Measurements from ENCODE around the gene LSM5. TPM values are rescaled to one million over a fixed set of nuclear protein-coding genes. Genes with fewer than 3 reads are reported as not detected.

LSM5 gene
- polyA plus RNA-seq, 2 of the 4 experiments (the other 2 are of a cell fraction): 128 to 158 TPM

- Histone ChIP-seq H3K9me3 (no peaks in the 10 kb centered on the region), H3K27ac (no peak overlapping the region), H3K4me2 (no peak overlapping the region), H3K4me3 (no peak overlapping the region), H3K4me1 (no peaks in the 10 kb centered on the region)
- ATAC-seq (no peak), FAIRE-seq (no peak), DNase-seq (ENCODE audit: low read depth in 1 of 2, low spot score in 1 of 2) (no peak)
- WGBS (ENCODE audit: missing lambda C conversion rate): 85% methylated on average over 1 of the region's 1 CpG
- TF ChIP-seq E2F6 (IDR thresholded peaks at IDR 0.05; ENCODE audit: borderline replicate concordance, low read depth) (no peak), REST (IDR thresholded peaks at IDR 0.05) (no peak), KDM1A (IDR thresholded peaks at IDR 0.05; ENCODE audit: low read depth) (no peak)
- ChIA-PET POLR2A (no interaction called here), CTCF (interaction anchor here (1.0 to 8.7 kb wide), 2 partner anchors 12 to 270 kb away, joined by 3 to 241 read pairs; partner anchors contain the start of gene LSM5)
Observed at GRCh38 chr7:32477649-32477980, 12.6 kb downstream of the LSM5 start.

- Histone ChIP-seq H3K4me2 (no peak overlapping the region), H3K4me1 (no peaks in the 10 kb centered on the region), H3K27ac (no peak overlapping the region), H3K4me3 (no peak overlapping the region), H3K9me3 (no peaks in the 10 kb centered on the region)
- ATAC-seq (no peak), FAIRE-seq (no peak), DNase-seq (ENCODE audit: low read depth in 1 of 2, low spot score in 1 of 2) (no peak)
- TF ChIP-seq ATOH8 (CRISPR knock-in tag; IDR thresholded peaks at IDR 0.05; ENCODE audit: low read depth) (no peak), EP300 (IDR thresholded peaks at IDR 0.05) (no peak), HOXB5 (CRISPR knock-in tag; IDR thresholded peaks at IDR 0.05) (no peak), GATA3 (IDR thresholded peaks at IDR 0.05; ENCODE audit: borderline replicate concordance) (no peak), FOSL2 (IDR thresholded peaks at IDR 0.05) (no peak), FOSL2 (CRISPR knock-in tag; IDR thresholded peaks at IDR 0.05) (no peak), ELK1 (IDR thresholded peaks at IDR 0.05; ENCODE audit: low read depth, low read length) (no peak), HEYL (CRISPR knock-in tag; IDR thresholded peaks at IDR 0.05) (no peak)
- POLR2A ChIA-PET: no interaction called here
- CTCF ChIA-PET: interaction anchor here (8.7 kb wide), 1 partner anchor 269 kb away, joined by 241 read pairs; no protein-coding TSS in a partner anchor
- 17% methylated on average over 3 of the region's 3 CpGs for WGBS (ENCODE audit: missing lambda C conversion rate)
Observed at GRCh38 chr7:32476816-32477648, 13.1 kb downstream of the LSM5 start.

- DNase-seq (ENCODE audit: low read depth in 1 of 2, low spot score in 1 of 2) (no peak), FAIRE-seq (no peak), ATAC-seq (no peak)
- ChIA-PET POLR2A (no interaction called here), CTCF (interaction anchor here (8.7 kb wide), 1 partner anchor 266 kb away, joined by 241 read pairs; no protein-coding TSS in a partner anchor)
- Histone ChIP-seq H3K9me3 (no peaks in the 10 kb centered on the region), H3K4me1 (no peaks in the 10 kb centered on the region), H3K4me2 (no peak overlapping the region), H3K27ac (no peak overlapping the region), H3K4me3 (no peak overlapping the region)
- TF ChIP-seq MAFK (IDR thresholded peaks at IDR 0.05; ENCODE audit: partially characterized antibody): no peak
- no peak for TF ChIP-seq POLR2AphosphoS2 (conservative IDR thresholded peaks at IDR 0.05; ENCODE audit: low read length)
- no peak for TF ChIP-seq HOXB5 (CRISPR knock-in tag; IDR thresholded peaks at IDR 0.05)
- TF ChIP-seq CHD4 (IDR thresholded peaks at IDR 0.05; ENCODE audit: borderline replicate concordance): no peak
- no peak for TF ChIP-seq RCOR1 (IDR thresholded peaks at IDR 0.05; ENCODE audit: low read depth, low read length)
- no peak for TF ChIP-seq RFX5 (IDR thresholded peaks at IDR 0.05)
- TF ChIP-seq JUNB (IDR thresholded peaks at IDR 0.05): no peak
- TF ChIP-seq SMC3 (IDR thresholded peaks at IDR 0.05): no peak
- TF ChIP-seq KDM5A (IDR thresholded peaks at IDR 0.05): no peak
- no peak for TF ChIP-seq KDM1A (IDR thresholded peaks at IDR 0.05; ENCODE audit: low read depth)
- no peak for TF ChIP-seq MYC (IDR thresholded peaks at IDR 0.05; ENCODE audit: borderline replicate concordance, low read length)
- TF ChIP-seq CEBPB (IDR thresholded peaks at IDR 0.05): no peak
- no peak for TF ChIP-seq CHD2 (IDR thresholded peaks at IDR 0.05; ENCODE audit: low read length, partially characterized antibody)
- no peak for TF ChIP-seq FOXS1 (CRISPR knock-in tag; IDR thresholded peaks at IDR 0.05)
- no peak for TF ChIP-seq HOXB13 (CRISPR knock-in tag; IDR thresholded peaks at IDR 0.05; ENCODE audit: low read depth)
- 81% methylated on average over 1 of the region's 1 CpG for WGBS (ENCODE audit: missing lambda C conversion rate)
Observed at GRCh38 chr7:32474008-32474407, 16.2 kb downstream of the LSM5 start.

All from A549 (cell line).